GM10248 (cell line): ENCODE data around the gene SRPK2.

Experiments
- CTCF ChIA-PET: fragments of 300-600 bp; sonication (Branson Sonifier 250); formaldehyde crosslinking; extraction: SDS; loops from one replicate; lab custom pipeline; 2021; ENCODE audit warnings: antibody characterized with exemption; lab: Yijun Ruan, JAX
- POLR2A ChIA-PET: fragments of 350-650 bp; sonication (Branson Sonifier 250); formaldehyde crosslinking; extraction: SDS; loops from one replicate; lab custom pipeline; 2020; ENCODE audit warnings: antibody characterized with exemption; lab: Yijun Ruan, JAX
- DNase-seq: peaks from one replicate; pipeline ENCODE4 v3.0.0; 2012; ENCODE audit errors: extremely low spot score
- CTCF ChIP-seq: IDR thresholded peaks from 2 replicates; pipeline ENCODE4 v1.5.1; 2012; ENCODE audit warnings: mild to moderate bottlenecking, low read depth; ENCODE audit errors: extremely low read depth, missing control alignments, control extremely low read depth

Gene SRPK2

DNA sequence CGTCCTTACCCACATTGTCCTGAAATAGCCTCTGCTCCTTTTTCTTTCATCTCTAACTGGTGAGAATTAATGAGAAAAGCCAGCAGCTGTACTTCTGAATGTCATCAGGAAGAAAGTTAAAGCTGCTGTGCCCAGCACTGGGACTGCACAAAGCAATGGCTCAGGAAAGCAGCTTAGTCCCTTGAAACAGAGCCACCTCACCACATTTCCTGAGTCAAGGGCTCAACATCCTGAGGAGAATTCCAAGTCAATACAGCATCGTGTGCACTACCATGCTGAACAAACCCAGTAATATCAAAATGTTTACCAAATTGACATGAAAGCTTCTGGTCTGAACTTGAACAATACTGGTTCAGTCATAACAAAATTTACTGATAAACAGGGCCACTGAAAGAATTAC lies 234.6 kb downstream of the SRPK2 start:
- ChIA-PET POLR2A (no interaction called here), CTCF (interaction anchor here (1.1 kb wide), 1 partner anchor 199 kb away, joined by 3 read pairs; no protein-coding TSS in a partner anchor)
- no peak for TF ChIP-seq CTCF
- no peak for DNase-seq

DNA sequence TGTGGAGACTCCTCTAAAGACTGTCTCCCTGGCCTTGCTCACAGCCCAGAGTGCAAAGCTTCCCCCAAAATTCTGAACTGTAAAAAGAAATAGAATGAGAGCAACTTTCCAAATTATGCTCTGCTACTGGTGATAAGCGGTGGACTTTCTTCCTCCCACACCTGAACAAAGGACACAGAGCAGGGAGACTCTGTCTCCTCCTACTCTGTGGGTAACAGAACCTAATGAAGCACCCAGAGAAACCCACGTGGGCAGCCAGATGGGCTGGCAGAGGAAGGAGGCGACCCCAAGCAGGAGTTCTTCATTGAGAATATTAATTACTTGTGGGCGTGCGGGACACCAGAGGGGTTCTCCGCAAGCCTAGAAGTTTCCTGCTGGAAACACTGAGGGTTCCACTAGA lies 235.2 kb downstream of the SRPK2 start:
- POLR2A ChIA-PET: no interaction called here
- DNase-seq: no peak
- TF ChIP-seq CTCF: no peak
- CTCF ChIA-PET: interaction anchor here (0.6 to 1.1 kb wide), 6 partner anchors 8 to 199 kb away, joined by 3 read pairs; no protein-coding TSS in a partner anchor

DNA sequence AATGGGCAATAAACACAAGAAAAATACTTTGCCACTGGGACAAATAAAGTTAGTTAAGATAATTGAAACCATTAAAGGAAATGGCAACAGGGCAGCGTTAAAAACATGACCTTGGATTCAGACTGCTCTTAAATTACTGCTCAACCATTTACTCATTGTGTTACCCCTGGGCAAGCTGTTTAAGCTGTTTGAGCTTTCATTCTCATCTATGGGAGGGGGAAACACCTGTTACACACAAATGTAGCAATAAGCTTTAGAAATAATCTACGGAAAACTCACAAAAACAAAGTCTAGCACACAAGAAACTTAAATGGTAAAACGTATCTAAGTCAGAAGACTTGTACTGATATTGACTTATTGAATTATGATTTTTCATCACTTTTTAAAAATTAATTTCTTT lies 237.6 kb downstream of the SRPK2 start:
- POLR2A ChIA-PET: no interaction called here
- no peak for TF ChIP-seq CTCF
- no peak for DNase-seq
- CTCF ChIA-PET: interaction anchor here (1.0 to 1.2 kb wide), 2 partner anchors 40 to 275 kb away, joined by 3 read pairs; no protein-coding TSS in a partner anchor

- no peak for DNase-seq
- ChIA-PET POLR2A (no interaction called here), CTCF (interaction anchor here (1.0 kb wide), 1 partner anchor 10 kb away, joined by 3 read pairs; no protein-coding TSS in a partner anchor)
- no peak for TF ChIP-seq CTCF
These were observed 238.9 kb downstream of the SRPK2 start for GRCh38 chr7:105149827-105150226.

GRCh38 chr7:105141068-105141467 lies 247.7 kb downstream of the SRPK2 start:
- ChIA-PET CTCF (interaction anchor here (1.0 to 1.4 kb wide), 4 partner anchors 12 to 108 kb away, joined by 3 to 4 read pairs (median 3); no protein-coding TSS in a partner anchor), POLR2A (no interaction called here)
- peak; percentile 31 for DNase-seq
- no peak for TF ChIP-seq CTCF

- DNase-seq: no peak
- TF ChIP-seq CTCF: no peak
- POLR2A ChIA-PET: no interaction called here
- CTCF ChIA-PET: interaction anchor here (0.7 to 1.9 kb wide), 5 partner anchors 8 to 65 kb away, joined by 3 to 5 read pairs (median 4); no protein-coding TSS in a partner anchor
These were observed 249.3 kb downstream of the SRPK2 start for GRCh38 chr7:105139381-105139780.
